ENCODE data around the gene ACO1.

- no peak for TF ChIP-seq POLR2AphosphoS5 (IDR thresholded peaks at IDR 0.05)
- no peak for TF ChIP-seq CTCF (IDR thresholded peaks at IDR 0.05)
- TF ChIP-seq POLR2A (IDR thresholded peaks at IDR 0.05) = no peak
These were observed 21.6 kb downstream of the ACO1 start for GRCh38 chr9:32406046-32406445.
